ACC112 (cell line): Measurements from ENCODE around the gene LRRC74B.

Source experiments
- H2AFZ ChIP-seq: fragments of 200-600 bp; sonication (generic); one replicate; pipeline ENCODE4 v1.6.0; 2017; ENCODE audit warnings: antibody characterized with exemption, low read length; ENCODE audit not compliant: unreplicated experiment
- H3K27ac ChIP-seq: fragments of 200-600 bp; sonication (generic); 2 replicates; pipeline ENCODE4 v1.5.1; 2014; ENCODE audit warnings: low read depth, mild to moderate bottlenecking, antibody characterized with exemption, low read length, moderate library complexity
- H3K27me3 ChIP-seq: fragments of 200-600 bp; sonication (generic); 2 replicates; pipeline ENCODE4 v1.6.1; 2014; ENCODE audit warnings: mild to moderate bottlenecking, antibody characterized with exemption, low read length, moderate library complexity, mixed read lengths; ENCODE audit not compliant: insufficient read depth
- H3K36me3 ChIP-seq: fragments of 200-600 bp; sonication (generic); 2 replicates; pipeline ENCODE4 v1.6.1; 2016; ENCODE audit warnings: mild to moderate bottlenecking, antibody characterized with exemption, low read length, moderate library complexity, mixed read lengths; ENCODE audit not compliant: insufficient read depth
- H3K4me1 ChIP-seq: fragments of 200-600 bp; sonication (generic); one replicate; pipeline ENCODE4 v1.6.1; 2016; ENCODE audit warnings: low read length, mixed read lengths; ENCODE audit not compliant: insufficient read depth, unreplicated experiment, control insufficient read depth
- H3K4me3 ChIP-seq: fragments of 200-600 bp; sonication (generic); 2 replicates; pipeline ENCODE4 v1.5.1; 2014; ENCODE audit warnings: mild to moderate bottlenecking, low read depth, low read length
- H3K79me2 ChIP-seq: fragments of 200-600 bp; sonication (generic); one replicate; pipeline ENCODE4 v1.6.0; 2016; ENCODE audit warnings: low read length; ENCODE audit not compliant: control insufficient read depth, unreplicated experiment, insufficient read depth

The LRRC74B gene

DNA sequence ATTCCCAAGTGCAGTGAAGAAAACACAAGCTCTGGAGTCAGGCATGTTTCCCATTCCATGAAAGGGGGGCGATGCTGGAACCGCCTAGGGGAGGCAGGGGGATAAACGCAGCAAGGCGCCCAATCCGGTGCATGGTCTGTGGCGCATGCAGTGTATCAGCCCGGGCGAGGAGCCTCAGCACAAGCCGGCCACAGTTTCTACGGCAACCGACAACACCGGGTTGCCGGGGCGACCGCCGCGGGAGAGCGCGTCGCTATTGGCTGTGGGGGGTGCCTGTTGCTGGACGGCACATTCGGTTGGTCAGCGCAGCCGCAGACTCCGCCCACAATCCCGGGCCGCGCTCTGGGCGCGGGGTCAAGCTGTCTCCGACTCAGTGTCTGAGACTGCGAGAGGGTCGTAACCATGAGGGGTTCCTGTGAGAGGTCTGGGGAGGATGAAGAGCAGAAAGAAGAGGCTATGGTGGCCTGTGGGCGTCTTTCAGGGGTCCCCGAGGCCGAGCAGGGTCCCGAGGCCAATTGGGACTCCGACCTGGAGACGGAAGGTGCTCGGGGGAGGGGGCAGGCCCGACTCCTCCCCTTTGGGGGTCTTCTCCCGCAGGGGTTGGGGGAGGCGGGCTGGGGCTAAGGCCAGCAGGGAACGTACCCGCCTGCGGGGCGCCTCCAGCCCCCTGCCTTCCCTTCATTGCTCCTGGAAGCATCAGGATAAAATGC lies at the start of gene LRRC74B:
TSS of gene LRRC74B (plus strand) at position 362 of the 710 bp plus-strand sequence. CDS start at position 403, 41 bp downstream.
- H3K4me3 ChIP-seq, result peak within 1 kb of the TSS; percentile 73
- H3K79me2 ChIP-seq, result no peaks in the 10 kb centered on the region
- no peaks in the 10 kb centered on the region for H3K27me3 ChIP-seq
- peaks cover 22% of the 10 kb centered on the region for H3K4me1 ChIP-seq
- peak within 1 kb of the TSS; percentile 78 for H3K27ac ChIP-seq
- H2AFZ ChIP-seq, result peak within 1 kb of the TSS; percentile 81
- no peaks in the 10 kb centered on the region for H3K36me3 ChIP-seq

DNA sequence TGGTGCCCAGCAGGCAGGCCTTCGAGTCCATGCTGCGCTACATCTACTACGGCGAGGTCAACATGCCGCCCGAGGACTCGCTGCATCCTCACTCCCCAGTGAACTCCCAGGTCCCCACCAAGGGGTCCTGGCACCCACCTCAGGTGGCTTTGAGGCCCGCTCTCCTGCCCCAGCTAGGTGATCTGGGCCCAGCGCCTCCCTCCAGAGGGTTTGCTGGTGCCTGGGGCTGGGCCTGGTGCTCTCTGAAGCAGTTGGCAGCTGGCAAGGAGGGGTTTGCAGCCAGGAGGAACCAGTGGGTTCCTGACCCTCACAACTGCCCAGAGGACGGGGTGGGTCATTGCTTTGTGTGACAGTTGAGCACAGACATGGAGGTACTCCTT lies 49.7 kb upstream of the LRRC74B start:
- peaks cover 14% of the 10 kb centered on the region for H3K79me2 ChIP-seq
- H3K27me3 ChIP-seq, result no peaks in the 10 kb centered on the region
- H3K27ac ChIP-seq, result no peak overlapping the region
- H3K4me3 ChIP-seq, result no peak overlapping the region
- no peak overlapping the region for H2AFZ ChIP-seq
- peaks cover 10% of the 10 kb centered on the region for H3K4me1 ChIP-seq
- H3K36me3 ChIP-seq, result no peaks in the 10 kb centered on the region

- no peak overlapping the region for H2AFZ ChIP-seq
Measured at GRCh38 chr22:20996598-20997535, 48.9 kb upstream of the LRRC74B start.

DNA sequence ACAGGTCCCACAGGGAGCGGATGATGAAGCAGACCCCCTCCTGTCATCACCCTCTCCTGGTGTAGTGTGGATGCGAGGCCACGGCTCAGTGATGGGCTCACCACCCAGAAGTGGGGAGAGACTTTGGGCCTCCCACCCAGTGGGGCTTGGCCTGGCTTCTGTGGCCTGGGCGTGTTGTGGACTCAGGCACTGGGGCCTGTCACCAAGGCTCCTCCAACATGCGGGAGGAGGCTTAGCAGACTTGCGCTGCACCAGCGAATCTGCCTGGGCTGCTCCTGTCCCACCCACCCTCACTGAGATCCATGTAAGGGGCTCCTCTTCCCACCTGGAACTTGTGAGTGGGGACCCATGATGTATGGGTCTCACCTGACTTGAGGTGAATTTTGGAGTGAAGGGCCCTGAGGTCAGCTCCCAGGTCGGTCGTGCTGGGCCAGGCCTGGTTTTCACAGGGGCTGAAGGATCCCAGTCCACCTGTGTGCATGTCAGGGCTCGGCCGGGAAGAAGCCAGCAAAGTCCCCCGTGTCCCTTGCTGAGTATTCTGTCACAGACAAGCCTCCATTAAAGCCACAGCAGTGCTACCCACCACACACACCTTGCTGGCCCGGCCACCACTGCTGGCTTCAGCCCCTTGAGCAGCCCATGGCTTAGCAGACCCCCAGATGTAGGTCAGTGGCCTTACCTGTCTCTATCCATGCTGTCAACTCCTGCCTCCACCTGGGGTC lies 48.0 kb upstream of the LRRC74B start:
- Histone ChIP-seq H3K79me2 (peaks cover 18% of the 10 kb centered on the region), H2AFZ (no peak overlapping the region), H3K27ac (no peak overlapping the region), H3K4me3 (no peak overlapping the region), H3K36me3 (no peaks in the 10 kb centered on the region), H3K4me1 (peaks cover 10% of the 10 kb centered on the region), H3K27me3 (no peaks in the 10 kb centered on the region)

More at GRCh38 chr22:20996598-20997535, 48.9 kb upstream of the LRRC74B start:
- H3K27ac ChIP-seq, result no peak overlapping the region
- no peaks in the 10 kb centered on the region for H3K27me3 ChIP-seq
- peaks cover 18% of the 10 kb centered on the region for H3K79me2 ChIP-seq
- no peak overlapping the region for H3K4me3 ChIP-seq
- H3K36me3 ChIP-seq, result no peaks in the 10 kb centered on the region
- peaks cover 10% of the 10 kb centered on the region for H3K4me1 ChIP-seq

DNA sequence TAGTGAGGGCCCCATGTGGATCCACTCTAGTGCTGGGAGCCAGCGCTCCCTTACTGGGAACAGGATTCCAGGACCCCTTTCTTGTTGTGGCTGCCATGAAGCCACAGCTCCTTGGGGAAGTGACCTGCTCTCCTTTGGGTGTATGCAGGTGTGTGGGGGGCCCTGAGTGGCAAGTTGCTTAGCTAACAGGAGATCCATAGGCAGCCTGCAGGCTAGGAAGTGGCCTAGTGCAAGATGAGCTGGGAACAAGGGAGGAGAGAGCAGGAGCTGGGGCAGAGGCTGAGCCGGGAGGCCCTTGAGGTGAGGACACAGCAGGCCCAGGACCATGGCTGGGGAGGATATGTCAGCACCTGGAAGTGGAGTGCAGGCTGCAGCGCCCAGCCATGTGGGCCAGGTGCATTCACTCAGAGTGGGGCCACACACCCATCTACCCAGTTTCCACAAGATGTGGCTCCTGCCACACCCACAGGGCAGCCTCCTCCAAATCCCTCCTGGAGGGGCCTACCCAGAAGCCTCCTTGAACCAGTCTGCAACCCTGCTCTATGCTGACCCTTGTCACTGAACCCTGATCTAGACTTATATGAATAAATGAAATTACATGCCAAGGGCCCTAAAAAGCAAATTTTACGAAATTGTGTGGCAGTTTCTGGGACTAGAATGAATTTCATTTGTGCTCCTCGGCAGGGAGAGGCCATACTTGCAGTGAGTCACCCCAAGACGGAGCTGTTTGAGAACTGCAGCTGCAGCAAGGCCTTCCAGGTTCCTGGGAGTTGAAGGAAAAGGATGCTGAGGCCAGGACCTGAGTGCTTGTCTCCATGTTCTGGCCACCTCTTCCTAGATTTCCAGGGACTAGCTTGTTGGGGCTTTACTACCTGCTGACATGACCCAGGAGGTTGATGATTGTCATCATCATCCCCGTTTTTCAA lies 47.1 kb upstream of the LRRC74B start:
- peaks cover 18% of the 10 kb centered on the region for H3K4me1 ChIP-seq
- H3K36me3 ChIP-seq, result no peaks in the 10 kb centered on the region
- no peaks in the 10 kb centered on the region for H3K27me3 ChIP-seq

GRCh38 chr22:20999350-21000206 lies 46.2 kb upstream of the LRRC74B start:
- Histone ChIP-seq H3K79me2 (peaks cover 27% of the 10 kb centered on the region), H3K27ac (no peak overlapping the region), H3K4me3 (no peak overlapping the region; the same call in 1 of the 2 replicates), H3K36me3 (no peaks in the 10 kb centered on the region), H3K4me1 (peaks cover 21% of the 10 kb centered on the region), H2AFZ (no peak overlapping the region), H3K27me3 (no peaks in the 10 kb centered on the region)

More for the DNA sequence above, 47.1 kb upstream of the LRRC74B start:
- H3K79me2 ChIP-seq, result peaks cover 24% of the 10 kb centered on the region
- no peak overlapping the region for H2AFZ ChIP-seq
- no peak overlapping the region for H3K4me3 ChIP-seq
- no peak overlapping the region for H3K27ac ChIP-seq

DNA sequence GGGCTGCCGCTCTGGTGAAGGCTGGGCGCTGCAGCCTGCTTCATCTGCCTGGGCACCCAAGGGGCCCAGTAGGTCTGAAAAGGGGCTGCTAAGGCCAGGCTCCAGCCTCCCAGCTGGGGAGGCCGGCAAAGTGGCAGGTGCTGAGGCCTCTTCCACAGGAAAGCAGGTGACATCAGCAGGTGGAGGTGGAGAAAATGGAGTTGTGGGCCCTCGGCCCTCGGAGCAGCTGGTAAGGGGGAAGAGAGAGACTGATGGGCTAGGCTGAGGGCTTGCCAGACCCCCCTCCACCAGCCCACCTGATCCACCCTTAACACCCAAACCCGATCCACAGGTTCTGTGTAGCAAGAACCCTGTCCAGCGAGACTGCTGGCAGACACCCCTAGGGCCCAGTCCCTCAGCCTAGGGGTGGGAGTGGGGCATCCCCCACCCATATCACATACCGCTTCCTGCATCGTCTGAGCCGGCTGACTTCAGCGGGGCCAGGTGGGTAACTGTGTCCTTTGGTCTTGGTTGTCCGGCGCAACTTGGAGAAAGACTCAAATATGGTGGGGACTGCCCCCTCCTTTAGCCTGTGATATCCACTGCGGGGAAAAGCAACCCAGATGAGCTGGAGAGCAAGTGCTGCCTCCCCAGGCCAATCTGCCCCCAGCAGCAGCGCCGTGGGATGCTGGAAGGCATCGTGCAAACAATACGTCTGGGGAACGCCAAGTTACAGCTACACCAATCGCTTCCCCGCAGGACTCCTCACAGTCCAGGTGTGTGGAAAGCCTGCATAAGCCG lies 45.3 kb upstream of the LRRC74B start:
- H3K36me3 ChIP-seq, result no peaks in the 10 kb centered on the region
- no peak overlapping the region for H2AFZ ChIP-seq
- H3K4me1 ChIP-seq, result peaks cover 21% of the 10 kb centered on the region
- peaks cover 27% of the 10 kb centered on the region for H3K79me2 ChIP-seq
- no peaks in the 10 kb centered on the region for H3K27me3 ChIP-seq
- H3K4me3 ChIP-seq, result peak overlapping the region; percentile 94
- no peak overlapping the region for H3K27ac ChIP-seq

DNA sequence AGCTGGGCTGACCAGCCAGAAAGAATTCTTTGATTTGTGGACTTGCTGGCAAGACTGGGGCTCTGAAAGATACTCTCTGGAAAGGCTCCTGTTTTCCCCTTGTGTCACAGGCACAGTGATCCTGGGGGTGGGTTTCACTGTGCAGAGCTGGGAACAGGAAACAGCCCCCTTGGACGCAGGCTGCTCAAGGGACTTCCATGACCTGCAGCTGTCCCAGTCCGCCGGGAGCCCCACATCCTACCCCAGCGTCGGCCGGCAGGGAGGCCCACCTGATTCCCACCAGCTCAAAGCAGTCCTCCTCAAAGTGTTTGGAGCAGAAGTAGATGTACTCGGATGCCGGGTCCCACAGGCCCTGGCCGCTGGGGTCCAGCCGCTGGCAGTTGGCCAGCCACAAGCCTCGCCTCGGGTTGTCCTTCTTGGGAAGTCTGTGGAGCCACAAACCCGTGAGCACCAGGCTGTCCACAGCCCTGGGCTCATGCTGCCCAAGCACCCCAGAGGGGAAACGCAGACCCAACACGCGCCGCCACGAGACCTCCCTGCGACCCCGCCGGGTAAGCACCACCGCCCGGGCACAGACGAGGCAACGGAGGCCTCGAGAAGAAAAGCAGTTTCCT lies 44.7 kb upstream of the LRRC74B start:
- no peaks in the 10 kb centered on the region for H3K27me3 ChIP-seq
- H3K79me2 ChIP-seq, result peaks cover 27% of the 10 kb centered on the region
- peak overlapping the region; percentile 87 for H2AFZ ChIP-seq
- H3K4me3 ChIP-seq, result peak overlapping the region; percentile 94
- peak overlapping the region; percentile 96 for H3K27ac ChIP-seq
- H3K36me3 ChIP-seq, result no peaks in the 10 kb centered on the region
- H3K4me1 ChIP-seq, result peaks cover 21% of the 10 kb centered on the region
